Mesendoderm (in vitro differentiated cells): ENCODE results near the gene AKT1.

Experiments used
- DNase-seq: peaks from one replicate; pipeline ENCODE4 v3.0.0; 2013
- H2AK5ac ChIP-seq: 2 replicates; pipeline ENCODE4 v1.6.1; 2013; ENCODE audit warnings: low read length, inconsistent platforms
- H2BK120ac ChIP-seq: 2 replicates; pipeline ENCODE4 v1.6.1; 2013; ENCODE audit warnings: low read depth, mild to moderate bottlenecking, low read length, moderate library complexity, mixed read lengths
- H2BK15ac ChIP-seq: replicated peaks from 2 replicates; pipeline ENCODE4 v1.6.1; 2013; ENCODE audit warnings: low read depth, mild to moderate bottlenecking, moderate library complexity
- H2BK5ac ChIP-seq: 2 replicates; pipeline ENCODE4 v1.6.1; 2013; ENCODE audit warnings: low read length, inconsistent platforms
- H3K18ac ChIP-seq: 2 replicates; pipeline ENCODE4 v1.6.1; 2013; ENCODE audit warnings: mild to moderate bottlenecking, low read length, mixed read lengths
- H3K23ac ChIP-seq: one replicate; pipeline ENCODE4 v1.6.1; 2013; ENCODE audit warnings: low read length
- H3K27ac ChIP-seq: 2 replicates; pipeline ENCODE4 v1.5.1; 2013; ENCODE audit warnings: low read depth, mild to moderate bottlenecking, inconsistent platforms, low read length, moderate library complexity
- H3K27me3 ChIP-seq: 2 replicates; pipeline ENCODE4 v1.6.1; 2013; ENCODE audit warnings: low read length, control low read depth, mild to moderate bottlenecking, inconsistent platforms; ENCODE audit not compliant: insufficient read depth, poor library complexity
- H3K36me3 ChIP-seq: 2 replicates; pipeline ENCODE4 v1.6.1; 2013; ENCODE audit warnings: low read length, inconsistent platforms; ENCODE audit not compliant: control insufficient read depth, insufficient read depth
- H3K4ac ChIP-seq: one replicate; pipeline ENCODE4 v1.6.1; 2013; ENCODE audit warnings: low read depth, mild to moderate bottlenecking, low read length, moderate library complexity
- H3K4me1 ChIP-seq: 2 replicates; pipeline ENCODE4 v1.6.1; 2013; ENCODE audit warnings: low read depth, low read length, inconsistent platforms; ENCODE audit not compliant: control insufficient read depth
- H3K4me2 ChIP-seq: 2 replicates; pipeline ENCODE4 v1.6.1; 2013; ENCODE audit warnings: low read length
- H3K4me3 ChIP-seq: 2 replicates; pipeline ENCODE4 v1.5.1; 2013; ENCODE audit warnings: mild to moderate bottlenecking, low read length
- H3K56ac ChIP-seq: one replicate; pipeline ENCODE4 v1.6.1; 2013; ENCODE audit warnings: low read length
- H3K79me1 ChIP-seq: 2 replicates; pipeline ENCODE4 v1.6.1; 2013; ENCODE audit warnings: low read length, inconsistent platforms
- H3K79me2 ChIP-seq: 2 replicates; pipeline ENCODE4 v1.6.1; 2013; ENCODE audit warnings: mild to moderate bottlenecking, low read length; ENCODE audit not compliant: control insufficient read depth, insufficient read depth
- H3K9ac ChIP-seq: 2 replicates; pipeline ENCODE4 v1.6.1; 2013; ENCODE audit warnings: low read length, inconsistent platforms
- H4K5ac ChIP-seq: one replicate; pipeline ENCODE4 v1.6.1; 2013; ENCODE audit warnings: low read length
- H4K8ac ChIP-seq: one replicate; pipeline ENCODE4 v1.6.1; 2013; ENCODE audit warnings: low read depth, mild to moderate bottlenecking, control low read depth, low read length, moderate library complexity
- WGBS: extraction: QIAGEN DNeasy Blood & Tissue Kit; methylation state at CpG from one replicate; pipeline ENCODE4 v1.1.7; 2013; ENCODE audit warnings: low lambda C conversion rate, missing lambda C conversion rate; ENCODE audit not compliant: insufficient coverage; ENCODE audit errors: extremely low coverage; 5-methylcytosine and 5-hydroxymethylcytosine counted together

AKT1 gene

DNA sequence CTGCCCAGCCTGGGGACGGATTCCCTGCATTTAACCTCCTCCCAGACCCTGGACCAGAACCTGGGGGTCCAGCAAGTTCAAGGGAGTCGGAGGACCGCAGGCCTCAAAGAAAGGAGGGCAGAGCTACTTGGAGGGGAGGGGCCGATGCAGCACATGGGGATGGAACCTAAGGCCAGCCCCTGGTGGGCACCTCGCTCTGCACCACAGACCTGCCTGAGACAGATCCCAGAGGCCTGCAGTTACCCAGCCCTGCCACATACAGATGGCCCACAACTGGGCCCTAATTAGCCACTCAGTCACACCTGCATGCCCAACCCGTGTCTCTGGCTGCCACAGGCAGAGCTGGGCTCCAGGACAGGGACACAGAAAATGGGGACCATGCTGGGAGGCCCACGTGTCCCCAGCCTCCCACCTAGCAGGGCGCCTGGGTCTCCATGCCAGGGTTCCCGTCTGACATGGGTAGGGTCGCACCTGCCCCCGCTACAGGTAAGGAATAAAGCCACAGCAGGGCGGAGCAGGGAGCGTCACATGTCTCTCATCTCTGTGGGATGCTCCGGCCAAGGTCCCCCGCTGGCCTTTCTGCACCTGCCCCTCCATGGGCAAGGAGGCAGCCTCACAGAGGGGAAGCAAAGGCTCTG lies 16.7 kb downstream of the AKT1 start:
- Histone ChIP-seq H4K5ac (no peak overlapping the region), H3K23ac (no peak overlapping the region), H3K27me3 (no peaks in the 10 kb centered on the region), H2BK5ac (no peak overlapping the region), H3K4me1 (no peaks in the 10 kb centered on the region), H3K4me3 (no peak overlapping the region), H3K4me2 (no peak overlapping the region), H2AK5ac (no peak overlapping the region), H3K56ac (no peak overlapping the region), H3K4ac (no peak overlapping the region), H4K8ac (no peak overlapping the region), H3K79me1 (no peaks in the 10 kb centered on the region), H3K36me3 (peaks cover 2% of the 10 kb centered on the region), H3K18ac (no peak overlapping the region), H3K79me2 (no peaks in the 10 kb centered on the region), H2BK15ac (no peak overlapping the region), H3K9ac (no peak overlapping the region), H3K27ac (no peak overlapping the region), H2BK120ac (no peak overlapping the region)
- peak; percentile 27 for DNase-seq
- WGBS, result no CpG with 5 or more reads among the region's 15 CpGs

DNA sequence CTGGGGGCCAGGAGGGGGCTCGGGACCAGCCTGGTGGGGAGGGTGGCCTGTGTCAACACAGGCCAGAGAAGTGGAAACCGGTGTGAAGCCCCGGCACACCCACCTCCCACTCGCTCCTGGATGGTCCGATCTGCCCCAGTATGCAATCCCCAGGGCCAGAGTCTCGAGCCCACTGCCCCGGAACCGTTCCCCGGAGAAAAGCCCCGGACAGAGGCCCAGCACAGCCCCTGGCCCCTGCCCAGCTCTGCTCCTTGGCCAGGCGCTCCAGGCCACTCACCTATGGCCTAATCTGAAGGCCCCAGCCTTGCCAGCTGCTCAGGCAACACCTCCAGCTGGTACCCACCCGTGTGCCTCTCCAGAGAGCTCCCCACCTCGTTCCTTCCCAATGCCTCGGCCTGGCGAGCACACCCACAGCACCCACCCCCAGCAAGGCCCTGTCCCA lies 17.7 kb downstream of the AKT1 start:
- Histone ChIP-seq H3K9ac (no peak overlapping the region), H3K18ac (no peak overlapping the region), H3K27ac (no peak overlapping the region), H3K4ac (no peak overlapping the region), H3K4me2 (no peak overlapping the region), H4K8ac (no peak overlapping the region), H3K4me3 (no peak overlapping the region), H3K36me3 (peaks cover 4% of the 10 kb centered on the region), H3K27me3 (no peaks in the 10 kb centered on the region), H3K23ac (no peak overlapping the region), H3K56ac (no peak overlapping the region), H3K79me1 (no peaks in the 10 kb centered on the region), H3K79me2 (no peaks in the 10 kb centered on the region), H2AK5ac (no peak overlapping the region), H2BK5ac (no peak overlapping the region), H3K4me1 (no peaks in the 10 kb centered on the region), H2BK120ac (no peak overlapping the region), H2BK15ac (no peak overlapping the region), H4K5ac (no peak overlapping the region)
- DNase-seq, result no peak
- WGBS, result no CpG with 5 or more reads among the region's 15 CpGs

DNA sequence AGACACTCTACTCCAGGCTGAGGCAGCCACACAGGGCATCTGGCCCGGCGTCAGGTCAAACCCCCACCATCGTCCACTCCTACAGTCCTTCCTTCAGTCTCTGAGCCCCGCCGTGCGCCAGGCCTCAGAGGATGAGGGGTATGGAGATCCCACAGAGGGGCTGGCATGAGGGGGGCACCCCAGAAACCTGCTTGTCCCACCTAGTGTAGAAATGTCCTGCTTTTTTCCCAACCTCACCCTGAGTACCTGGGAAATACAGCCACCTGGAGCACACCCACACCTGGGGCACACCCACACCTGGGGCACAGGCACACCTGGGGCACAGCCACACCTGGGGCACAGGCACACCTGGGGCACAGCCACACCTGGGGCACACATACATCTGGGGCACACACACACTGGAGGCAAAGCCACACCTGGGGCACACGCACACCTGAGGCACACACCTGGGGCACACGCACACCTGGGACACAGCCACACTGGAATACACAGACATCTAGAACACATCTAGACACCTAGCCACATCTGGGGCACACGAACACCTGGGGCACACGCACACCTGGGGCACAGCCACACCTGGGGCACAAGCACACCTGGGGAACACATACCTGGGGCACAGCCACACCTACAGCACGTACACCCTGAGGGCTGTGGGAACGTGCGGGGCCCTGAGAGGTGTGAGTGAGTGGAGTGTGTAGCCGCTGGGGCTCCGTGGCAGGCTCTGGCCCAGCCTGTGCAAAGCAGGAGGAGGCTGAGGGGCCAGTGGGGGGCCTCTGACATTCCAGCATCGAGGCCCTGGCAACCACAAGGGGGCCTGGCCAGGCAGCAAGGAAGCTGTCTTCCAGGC lies 18.4 kb downstream of the AKT1 start:
- Histone ChIP-seq H3K4me3 (no peak overlapping the region), H3K4ac (no peak overlapping the region), H3K4me2 (no peak overlapping the region), H3K18ac (no peak overlapping the region), H3K23ac (no peak overlapping the region), H3K27me3 (no peaks in the 10 kb centered on the region), H3K79me2 (no peaks in the 10 kb centered on the region), H3K27ac (no peak overlapping the region), H3K36me3 (peaks cover 5% of the 10 kb centered on the region), H3K4me1 (no peaks in the 10 kb centered on the region), H3K56ac (no peak overlapping the region), H2BK15ac (no peak overlapping the region), H3K79me1 (no peaks in the 10 kb centered on the region), H2AK5ac (no peak overlapping the region), H4K5ac (no peak overlapping the region), H2BK5ac (no peak overlapping the region), H3K9ac (no peak overlapping the region), H4K8ac (no peak overlapping the region), H2BK120ac (no peak overlapping the region)
- no peak for DNase-seq
- no CpG with 5 or more reads among the region's 16 CpGs for WGBS

DNA sequence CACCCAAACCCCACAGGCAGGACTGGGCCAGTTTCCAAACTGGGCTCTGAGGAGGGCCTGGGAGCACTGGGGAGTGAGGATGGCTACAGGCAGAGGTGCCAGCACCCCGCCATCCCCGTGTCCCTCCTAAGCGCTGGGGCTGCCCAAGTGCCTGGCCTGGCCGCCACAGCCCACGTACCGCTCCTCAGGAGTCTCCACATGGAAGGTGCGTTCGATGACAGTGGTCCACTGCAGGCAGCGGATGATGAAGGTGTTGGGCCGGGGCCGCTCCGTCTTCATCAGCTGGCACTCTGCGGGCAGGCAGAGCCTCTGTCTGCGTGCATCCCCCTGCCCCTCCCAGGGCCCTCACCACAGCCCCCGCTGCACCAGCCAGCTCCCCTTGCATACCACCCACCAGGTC lies 19.1 kb downstream of the AKT1 start:
- Histone ChIP-seq H4K8ac (no peak overlapping the region), H3K9ac (no peak overlapping the region), H3K4me2 (no peak overlapping the region), H3K4me3 (no peak overlapping the region), H3K4ac (no peak overlapping the region), H2BK15ac (no peak overlapping the region), H2AK5ac (no peak overlapping the region), H3K36me3 (peaks cover 12% of the 10 kb centered on the region), H3K27me3 (no peaks in the 10 kb centered on the region), H3K56ac (no peak overlapping the region), H3K18ac (no peak overlapping the region), H3K79me2 (no peaks in the 10 kb centered on the region), H2BK5ac (no peak overlapping the region), H2BK120ac (no peak overlapping the region), H3K4me1 (no peaks in the 10 kb centered on the region), H4K5ac (no peak overlapping the region), H3K27ac (no peak overlapping the region), H3K79me1 (no peaks in the 10 kb centered on the region), H3K23ac (no peak overlapping the region)
- no peak for DNase-seq
- WGBS, result no CpG with 5 or more reads among the region's 15 CpGs

DNA sequence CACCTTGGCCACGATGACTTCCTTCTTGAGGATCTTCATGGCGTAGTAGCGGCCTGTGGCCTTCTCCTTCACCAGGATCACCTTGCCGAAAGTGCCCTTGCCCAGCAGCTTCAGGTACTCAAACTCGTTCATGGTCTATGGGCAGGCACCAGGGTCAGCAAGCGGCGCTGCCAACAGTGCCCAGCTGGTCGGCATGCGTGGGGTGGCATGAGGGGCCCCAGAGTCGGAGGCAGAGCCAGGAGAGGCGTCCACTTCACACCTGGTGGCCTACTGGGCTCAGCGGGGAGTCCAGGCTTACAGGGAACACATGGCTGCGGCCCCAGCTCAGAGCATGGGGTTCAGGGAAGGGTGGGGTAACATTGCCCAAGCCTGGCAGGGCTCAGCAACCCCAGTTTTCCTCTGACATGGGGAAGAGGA lies 20.5 kb downstream of the AKT1 start:
- H2AK5ac ChIP-seq, result no peak overlapping the region
- H3K79me2 ChIP-seq, result no peaks in the 10 kb centered on the region
- DNase-seq, result no peak
- WGBS, result no CpG with 5 or more reads among the region's 13 CpGs
- peaks cover 14% of the 10 kb centered on the region for H3K36me3 ChIP-seq
- H3K4me3 ChIP-seq, result no peak overlapping the region
- no peaks in the 10 kb centered on the region for H3K4me1 ChIP-seq
- no peak overlapping the region for H3K56ac ChIP-seq
- no peak overlapping the region for H2BK15ac ChIP-seq
- H3K27ac ChIP-seq, result no peak overlapping the region
- no peak overlapping the region for H2BK120ac ChIP-seq
- no peak overlapping the region for H4K5ac ChIP-seq
- no peaks in the 10 kb centered on the region for H3K27me3 ChIP-seq
- no peak overlapping the region for H4K8ac ChIP-seq
- no peak overlapping the region for H3K4ac ChIP-seq
- no peak overlapping the region for H3K4me2 ChIP-seq
- no peak overlapping the region for H3K23ac ChIP-seq
- no peak overlapping the region for H3K18ac ChIP-seq
- no peak overlapping the region for H2BK5ac ChIP-seq
- H3K79me1 ChIP-seq, result no peaks in the 10 kb centered on the region
- no peak overlapping the region for H3K9ac ChIP-seq
